ENCODE results near the gene ANKRD13B.

GRCh38 chr17:29587591-29587990, 5.3 kb upstream of the ANKRD13B start:
- TF ChIP-seq POLR2AphosphoS5 (IDR thresholded peaks at IDR 0.05; ENCODE audit: low read depth, low read length) = no peak
- TF ChIP-seq TAF1 (IDR thresholded peaks at IDR 0.05; ENCODE audit: borderline replicate concordance, low read depth, low read length) = no peak
- no peak for TF ChIP-seq POLR2A (IDR thresholded peaks at IDR 0.05; ENCODE audit: low read depth, low read length)
